ENCODE measurements around the gene EPS8L3. TPM values are rescaled to one million over a fixed set of nuclear protein-coding genes. Genes with fewer than 3 reads are reported as not detected.
A peak's percentile ranks its signal among the peaks of the same experiment; 100 is the strongest.

Gene EPS8L3
- total and polyA plus RNA-seq, 2 of the 4 experiments (the other 2 are of a cell fraction): not detected

DNA sequence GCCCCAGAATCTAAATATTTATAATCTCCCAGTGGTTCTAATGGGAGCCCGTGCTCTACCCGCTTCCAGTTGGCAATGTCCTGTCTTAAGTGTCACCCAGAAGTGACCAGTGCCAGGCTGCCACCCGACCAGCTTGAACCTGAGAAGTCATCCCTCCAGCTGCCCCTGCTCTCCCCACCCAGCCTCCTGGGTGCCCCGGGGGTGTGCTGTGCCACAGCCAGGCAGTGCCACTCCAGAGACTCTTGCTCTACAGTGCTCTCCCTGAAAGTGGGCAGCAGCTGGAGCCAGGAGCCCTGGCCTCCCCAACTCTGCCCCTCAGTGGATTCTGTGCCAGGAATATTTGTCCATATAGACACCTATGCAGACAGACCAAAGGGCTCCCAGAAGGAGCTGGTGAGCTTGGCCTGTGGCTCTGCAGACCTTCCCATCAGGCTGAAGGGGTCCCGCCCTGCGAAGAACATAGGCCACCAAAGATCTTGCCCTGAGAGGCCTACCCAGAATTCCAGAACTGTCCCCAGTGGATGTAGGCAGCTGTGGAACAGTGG lies 9.0 kb upstream of the EPS8L3 start (continued):
- TF ChIP-seq, protein P1, sequence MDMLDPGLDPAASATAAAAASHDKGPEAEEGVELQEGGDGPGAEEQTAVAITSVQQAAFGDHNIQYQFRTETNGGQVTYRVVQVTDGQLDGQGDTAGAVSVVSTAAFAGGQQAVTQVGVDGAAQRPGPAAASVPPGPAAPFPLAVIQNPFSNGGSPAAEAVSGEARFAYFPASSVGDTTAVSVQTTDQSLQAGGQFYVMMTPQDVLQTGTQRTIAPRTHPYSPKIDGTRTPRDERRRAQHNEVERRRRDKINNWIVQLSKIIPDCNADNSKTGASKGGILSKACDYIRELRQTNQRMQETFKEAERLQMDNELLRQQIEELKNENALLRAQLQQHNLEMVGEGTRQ (IDR thresholded peaks at IDR 0.05; ENCODE audit: low read depth, low read length): no peak

DNA sequence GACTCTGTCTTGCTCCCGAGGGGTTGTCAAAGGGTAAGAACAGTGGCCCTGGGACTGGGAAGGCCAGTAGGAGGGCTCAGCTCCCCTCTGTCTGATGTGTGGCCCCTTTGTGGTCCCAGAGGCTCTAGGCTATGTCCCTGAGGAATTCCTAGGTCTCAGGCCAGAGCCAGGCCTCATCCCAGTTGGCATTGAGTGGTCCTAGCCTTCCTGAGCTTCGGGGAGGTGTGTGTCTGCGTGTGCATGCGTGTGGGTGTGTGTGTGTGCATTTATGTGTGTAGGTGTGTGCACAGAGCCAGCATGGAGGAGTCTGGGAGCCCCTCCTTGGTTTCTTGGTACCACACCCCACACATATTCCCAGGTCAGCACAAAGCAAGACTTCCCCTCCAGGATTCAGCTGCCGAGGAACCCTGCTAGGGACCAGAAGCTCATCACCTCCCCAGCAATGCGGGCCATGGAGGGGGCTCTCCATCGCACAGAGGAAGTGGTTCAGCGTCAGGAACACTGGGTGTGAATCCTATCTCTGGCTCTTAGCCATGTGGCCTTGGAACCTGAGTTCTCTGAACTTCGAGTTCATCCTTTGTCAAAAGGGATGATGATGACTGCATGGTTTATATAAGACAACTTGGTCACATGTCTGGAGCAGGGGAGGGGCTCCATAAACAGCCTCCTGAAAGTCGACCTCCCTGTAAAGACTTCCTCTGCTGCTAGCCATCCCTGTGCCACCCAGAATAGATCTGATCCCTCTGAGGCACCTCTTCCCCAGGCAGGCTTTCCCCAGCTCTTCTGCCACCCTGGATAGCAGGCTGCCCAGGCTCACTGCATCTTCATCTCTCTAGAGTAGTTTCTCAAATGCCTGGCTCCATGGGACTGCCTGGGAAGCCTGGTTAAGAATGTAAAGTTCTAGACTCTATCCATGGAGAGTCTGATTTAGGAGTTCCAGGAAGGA lies 8.3 kb upstream of the EPS8L3 start:
- TF ChIP-seq, protein P1 (IDR thresholded peaks at IDR 0.05; ENCODE audit: low read depth, low read length): peak; percentile 42; the same call in 1 of the 2 replicates
- TF ChIP-seq MAZ (IDR thresholded peaks at IDR 0.05; ENCODE audit: borderline replicate concordance, low read depth, low read length): no peak
- peaks cover 18% of the 10 kb centered on the region for H3K4me1 ChIP-seq (ENCODE audit: control insufficient read depth, insufficient read depth, low read length)
- H2AK9ac ChIP-seq (replicated peaks; ENCODE audit: low read depth, low read length, poor library complexity): peak overlapping the region; percentile 82
- peak overlapping the region; percentile 66 for H4K5ac ChIP-seq (ENCODE audit: low read depth, low read length)
- peaks cover 16% of the 10 kb centered on the region; the same call in 1 of the 2 replicates for H3K9me1 ChIP-seq (ENCODE audit: insufficient read depth, low read length)
- H3K9ac ChIP-seq (ENCODE audit: low read depth, low read length): no peak overlapping the region
- no peaks in the 10 kb centered on the region for H3K36me3 ChIP-seq (ENCODE audit: control insufficient read depth, insufficient read depth, low read length)
- peak overlapping the region; percentile 65; the same call in 2 of the 3 replicates for H2BK15ac ChIP-seq (ENCODE audit: low read depth, low read length)
- peak overlapping the region; percentile 16; the same call in 1 of the 2 replicates for H3K23ac ChIP-seq (ENCODE audit: low read depth, low read length)
- intact Hi-C loops (cut with micrococcal nuclease): no loop called here
- no peak overlapping the region for H3K27ac ChIP-seq (ENCODE audit: insufficient read depth, low read length)
- H4K8ac ChIP-seq (ENCODE audit: low read depth in 2 of 2, low read length in 2 of 2): peak overlapping the region; percentile 18 to 80; a peak in 2 of 4 replicates
- H3K4ac ChIP-seq (ENCODE audit: low read depth, low read length): peak overlapping the region; percentile 17
- H3K18ac ChIP-seq (ENCODE audit: low read depth, low read length): peak overlapping the region; percentile 27
- H2BK5ac ChIP-seq (ENCODE audit: low read depth, low read length, poor library complexity, severe bottlenecking): no peak overlapping the region
- in situ Hi-C loops (cut with MboI; ENCODE audit: low sequenced_read_pairs): loop anchor here (5.0 kb wide), 2 partner anchors 130 to 225 kb away; partner anchors contain the start of gene GNAI3
- POLR2A ChIA-PET (ENCODE audit: unreplicated experiment): no interaction called here
- WGBS, 2 experiments (ENCODE audit: extremely low coverage in 2 of 2, insufficient read length in 1 of 2): 83% methylated on average over 1 of the region's 10 CpGs; no CpG with 5 or more reads in 1 of the 2 experiments
- H3K4me2 ChIP-seq (ENCODE audit: low read depth, low read length): no peak overlapping the region
- peak overlapping the region; percentile 72 for H2BK20ac ChIP-seq (ENCODE audit: low read depth, low read length)
- H3K14ac ChIP-seq (replicated peaks; ENCODE audit: low read depth, low read length): peak overlapping the region; percentile 20
- no peak overlapping the region for H3K4me3 ChIP-seq (ENCODE audit: insufficient read depth, low read depth, low read length)
- BruUV-seq (replicated peaks): no TSS peak
- ATAC-seq (ENCODE audit: low read depth) (no peak), DNase-seq (no peak)
- dilution Hi-C loops (cut with HindIII; ENCODE audit: low sequenced_read_pairs, unreplicated experiment): no loop called here
- peak overlapping the region; percentile 39 for H2AFZ ChIP-seq (replicated peaks; ENCODE audit: low read length, poor library complexity)
- H3K27me3 ChIP-seq (ENCODE audit: control insufficient read depth, insufficient read depth, low read length): no peaks in the 10 kb centered on the region
- CTCF ChIA-PET: interaction anchor here (1.1 to 4.5 kb wide), 5 partner anchors 126 to 217 kb away, joined by 3 to 63 read pairs (median 5); no protein-coding TSS in a partner anchor
- H2BK120ac ChIP-seq (ENCODE audit: low read depth, low read length): peak overlapping the region; percentile 71
- H3K79me1 ChIP-seq (ENCODE audit: low read depth in 1 of 2, low read length in 2 of 2): no peaks in the 10 kb centered on the region
- peak overlapping the region; percentile 20 for H2AK5ac ChIP-seq (ENCODE audit: low read depth, low read length)
- H3K9me3 ChIP-seq (ENCODE audit: control insufficient read depth, insufficient read depth, low read length): no peaks in the 10 kb centered on the region
- H4K91ac ChIP-seq (ENCODE audit: insufficient read depth, low read depth, low read length): peak overlapping the region; percentile 41
- H4K20me1 ChIP-seq (ENCODE audit: insufficient read depth, low read length): no peaks in the 10 kb centered on the region
- no peak overlapping the region for H3K56ac ChIP-seq (ENCODE audit: extremely low read depth, insufficient read depth, low read length)

All from IMR-90 (cell line).